ENCODE results near the gene HMGCS2. TPM values are rescaled to one million over a fixed set of nuclear protein-coding genes. Genes with fewer than 3 reads are reported as not detected.
"Not testable (repeated sequence)": the region's sequence is repeated elsewhere in the genome, so short reads cannot be mapped to it uniquely, and the experiment has no call there.

Gene HMGCS2
- total RNA-seq, 2 donors from 2014 or later = 6.0 TPM; not detected in 1

GRCh38 chr1:119713039-119713748 is 55.5 kb downstream of the HMGCS2 start:
- Histone ChIP-seq H3K9me3 (no peaks in the 10 kb centered on the region), H3K4me3 (no peak overlapping the region), H3K36me3 (replicated peaks in 1 of 2; ENCODE audit: insufficient read depth in 1 of 2, low read depth in 2 of 2) (no peaks in the 10 kb centered on the region), H3K27me3 (no peaks in the 10 kb centered on the region), H3K4me1 (peaks cover 48% of the 10 kb centered on the region), H3K27ac (peak overlapping the region; percentile 81 to 90 (median 85))
- 8 to 14% methylated on average over 17 of the region's 17 CpGs for WGBS, 2 donors
- ATAC-seq (peak; percentile 13), DNase-seq (peak in 1 of 4 donors; percentile 28)
- intact Hi-C loops (cut with DNase I) = no loop called here
- TF ChIP-seq CTCF (IDR thresholded peaks at IDR 0.05) (no peak), POLR2A (IDR thresholded peaks at IDR 0.05) (no peak)

GRCh38 chr1:119712342-119713038 is 56.2 kb downstream of the HMGCS2 start:
- Histone ChIP-seq H3K36me3 (replicated peaks in 1 of 2; ENCODE audit: insufficient read depth in 1 of 2, low read depth in 2 of 2) (no peaks in the 10 kb centered on the region), H3K4me1 (peaks cover 42% of the 10 kb centered on the region), H3K9me3 (no peaks in the 10 kb centered on the region), H3K27me3 (no peaks in the 10 kb centered on the region), H3K27ac (peak overlapping the region; percentile 81 to 90 (median 85)), H3K4me3 (peak overlapping the region; percentile 24 to 96)
- intact Hi-C loops (cut with DNase I) = no loop called here
- ATAC-seq (peak; percentile 62), DNase-seq (peak; percentile 66 to 88 (median 82))
- 0% methylated on average over 28 to 46 of the region's 51 CpGs for WGBS, 2 donors
- peak in 2 of 3 donors; percentile 42 to 71 for TF ChIP-seq POLR2A (IDR thresholded peaks at IDR 0.05)
- TF ChIP-seq CTCF (IDR thresholded peaks at IDR 0.05) = no peak

GRCh38 chr1:119711804-119712341 is 56.8 kb downstream of the HMGCS2 start, which contains the start of gene PHGDH:
PHGDH (plus strand) TSS chr1:119711934; CDS start chr1:119712023, 89 bp downstream.
- WGBS, 2 donors = 0% methylated on average over 26 to 27 of the region's 27 CpGs

GRCh38 chr1:119711356-119711803 is 57.3 kb downstream of the HMGCS2 start:
- Histone ChIP-seq H3K4me3 (peak overlapping the region; percentile 14 to 96), H3K4me1 (peaks cover 37% of the 10 kb centered on the region), H3K27ac (peak overlapping the region in 2 of 4 donors; percentile 81 to 90)
- H3K27me3 ChIP-seq; H3K36me3 ChIP-seq (replicated peaks in 1 of 2; ENCODE audit: insufficient read depth in 1 of 2, low read depth in 2 of 2); H3K9me3 ChIP-seq; DNase-seq; intact Hi-C loops (cut with DNase I); ATAC-seq: not testable (repeated sequence)
- WGBS, 2 donors = 5 to 6% methylated on average over 8 of the region's 10 CpGs

More at GRCh38 chr1:119711804-119712341, 56.8 kb downstream of the HMGCS2 start, which contains the start of gene PHGDH:
- Histone ChIP-seq H3K4me3 (peak within 1 kb of the TSS; percentile 24 to 96), H3K27me3 (no peaks in the 10 kb centered on the region), H3K4me1 (peaks cover 42% of the 10 kb centered on the region), H3K36me3 (replicated peaks in 1 of 2; ENCODE audit: insufficient read depth in 1 of 2, low read depth in 2 of 2) (no peaks in the 10 kb centered on the region), H3K9me3 (no peaks in the 10 kb centered on the region), H3K27ac (peak within 1 kb of the TSS; percentile 81 to 90 (median 85))
- peak; percentile 78 to 88 (median 83) for DNase-seq
- intact Hi-C loops (cut with DNase I) = no loop called here
- ATAC-seq = peak; percentile 80
- no peak for TF ChIP-seq CTCF (IDR thresholded peaks at IDR 0.05)
- peak; percentile 70 to 93 (median 90) for TF ChIP-seq POLR2A (IDR thresholded peaks at IDR 0.05)

- H3K4me3 ChIP-seq; DNase-seq; H3K9me3 ChIP-seq; H3K4me1 ChIP-seq; H3K27me3 ChIP-seq; H3K36me3 ChIP-seq (replicated peaks in 1 of 2; ENCODE audit: insufficient read depth in 1 of 2, low read depth in 2 of 2); intact Hi-C loops (cut with DNase I); ATAC-seq; H3K27ac ChIP-seq: not testable (repeated sequence)
- 90 to 100% methylated on average over 6 of the region's 6 CpGs for WGBS, 2 donors
Measured at GRCh38 chr1:119706599-119706998, 62.1 kb downstream of the HMGCS2 start.

Measured in body of pancreas (tissue), 4 donors.